Testis (tissue), 2 donors: ENCODE results near the gene FMNL2.

Source experiments
- CTCF ChIP-seq, 3 experiments: fragments of 450-650 bp in 2 of 3; fragments of 200-600 bp in 1 of 3; sonication (generic) in 1 of 3; IDR thresholded peaks; one replicate each; pipeline ENCODE4 v1.5.1; 2016 to 2019; ENCODE audit warnings: antibody characterized with exemption in 3 of 3, mild to moderate bottlenecking in 2 of 3, moderate library complexity in 1 of 3
- POLR2A ChIP-seq: fragments of 450-650 bp; IDR thresholded peaks from one replicate; pipeline ENCODE4 v1.6.1; 2017; ENCODE audit warnings: antibody characterized with exemption, mild to moderate bottlenecking, moderate library complexity

- TF ChIP-seq CTCF (IDR thresholded peaks at IDR 0.05) (no peak), POLR2A (no peak)
Measured at GRCh38 chr2:152426801-152427200, 91.8 kb downstream of the FMNL2 start.
